Testis (tissue), 2 donors: ENCODE measurements around the gene PTP4A1.

ENCODE experiments used
- POLR2A ChIP-seq: fragments of 450-650 bp; IDR thresholded peaks from one replicate; pipeline ENCODE4 v1.6.1; 2017; ENCODE audit warnings: antibody characterized with exemption, mild to moderate bottlenecking, moderate library complexity
- TF ChIP-seq, protein P1 (sequence below), 3 experiments: fragments of 450-650 bp in 2 of 3; fragments of 200-600 bp in 1 of 3; sonication (generic) in 1 of 3; IDR thresholded peaks; one replicate each; pipeline ENCODE4 v1.5.1; 2016 to 2019; ENCODE audit warnings: antibody characterized with exemption in 3 of 3, mild to moderate bottlenecking in 2 of 3, moderate library complexity in 1 of 3

DNA sequence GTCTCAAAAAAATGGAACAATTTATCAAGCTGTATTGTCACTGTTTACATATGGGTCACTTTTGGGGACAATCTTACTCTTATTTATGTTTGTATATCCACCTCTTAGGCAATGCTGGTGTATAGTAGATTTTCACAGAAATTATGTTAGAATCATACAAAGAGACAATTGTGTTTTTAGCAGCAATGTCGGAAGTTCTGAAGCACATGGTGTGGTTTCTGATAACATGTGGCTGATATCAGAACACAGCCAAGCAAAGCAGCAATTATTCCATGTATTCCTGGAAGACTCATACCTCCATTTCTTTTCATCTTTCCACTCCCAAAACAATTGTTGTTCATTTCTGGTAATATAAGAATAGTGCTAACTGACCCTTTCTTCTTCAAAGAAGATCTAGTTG, 17.5 kb upstream of the PTP4A1 start:
- no peak for TF ChIP-seq POLR2A
- TF ChIP-seq, protein P1, sequence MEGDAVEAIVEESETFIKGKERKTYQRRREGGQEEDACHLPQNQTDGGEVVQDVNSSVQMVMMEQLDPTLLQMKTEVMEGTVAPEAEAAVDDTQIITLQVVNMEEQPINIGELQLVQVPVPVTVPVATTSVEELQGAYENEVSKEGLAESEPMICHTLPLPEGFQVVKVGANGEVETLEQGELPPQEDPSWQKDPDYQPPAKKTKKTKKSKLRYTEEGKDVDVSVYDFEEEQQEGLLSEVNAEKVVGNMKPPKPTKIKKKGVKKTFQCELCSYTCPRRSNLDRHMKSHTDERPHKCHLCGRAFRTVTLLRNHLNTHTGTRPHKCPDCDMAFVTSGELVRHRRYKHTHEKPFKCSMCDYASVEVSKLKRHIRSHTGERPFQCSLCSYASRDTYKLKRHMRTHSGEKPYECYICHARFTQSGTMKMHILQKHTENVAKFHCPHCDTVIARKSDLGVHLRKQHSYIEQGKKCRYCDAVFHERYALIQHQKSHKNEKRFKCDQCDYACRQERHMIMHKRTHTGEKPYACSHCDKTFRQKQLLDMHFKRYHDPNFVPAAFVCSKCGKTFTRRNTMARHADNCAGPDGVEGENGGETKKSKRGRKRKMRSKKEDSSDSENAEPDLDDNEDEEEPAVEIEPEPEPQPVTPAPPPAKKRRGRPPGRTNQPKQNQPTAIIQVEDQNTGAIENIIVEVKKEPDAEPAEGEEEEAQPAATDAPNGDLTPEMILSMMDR (IDR thresholded peaks at IDR 0.05), result no peak
